Measurements from ENCODE around the gene HHAT.
"Not testable (repeated sequence)": the region's sequence is repeated elsewhere in the genome, so short reads cannot be mapped to it uniquely, and the experiment has no call there.

HHAT gene

GRCh38 chr1:210397252-210397651, 68.5 kb downstream of the HHAT start:
- DNase-seq (ENCODE audit: low read depth in 2 of 2): no peak

GRCh38 chr1:210397681-210398080, 69.0 kb downstream of the HHAT start:
- no peak for DNase-seq (ENCODE audit: low read depth in 2 of 2)

- no peak for DNase-seq (ENCODE audit: low read depth in 2 of 2)
Observed at GRCh38 chr1:210398466-210398865, 69.8 kb downstream of the HHAT start.

DNA sequence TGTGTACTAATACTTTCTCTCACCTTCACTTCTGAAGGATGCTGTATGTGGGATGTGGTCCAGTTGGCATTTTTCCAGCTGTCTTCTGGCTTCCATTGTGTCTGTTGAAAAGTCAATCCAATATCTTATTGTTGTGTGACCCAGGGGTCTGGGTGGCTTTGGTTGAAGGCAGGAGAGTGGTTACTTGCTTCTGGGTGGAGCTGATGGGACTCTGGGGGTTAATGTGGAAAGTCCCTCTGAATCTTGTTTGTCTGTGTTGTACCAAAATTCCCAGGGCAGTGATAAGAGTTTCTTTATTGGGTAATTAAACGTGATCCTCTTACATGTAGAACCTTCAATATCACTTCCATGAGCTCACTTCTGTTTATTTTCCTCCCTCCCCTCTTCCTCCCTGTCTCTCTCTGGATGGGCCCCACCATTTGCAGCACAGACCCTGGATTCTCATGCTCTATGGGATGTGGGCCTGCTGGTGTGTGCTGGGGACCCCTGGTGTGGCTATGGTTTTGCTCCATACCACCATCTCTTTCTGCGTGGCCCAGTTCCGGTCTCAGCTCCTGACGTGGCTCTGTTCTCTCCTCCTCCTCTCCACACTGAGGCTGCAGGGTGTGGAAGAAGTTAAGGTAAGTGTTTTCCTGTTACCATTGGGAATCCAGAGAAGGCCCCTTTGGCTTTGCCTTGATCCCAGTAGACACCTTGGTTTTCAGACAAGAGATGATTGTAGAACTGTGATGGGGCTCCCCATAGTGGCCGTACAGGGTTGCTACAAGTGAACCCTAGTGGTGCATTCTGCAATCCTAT, 71.5 kb downstream of the HHAT start:
- peak; percentile 23 to 25 for DNase-seq (ENCODE audit: low read depth in 2 of 2)

- no peak for DNase-seq (ENCODE audit: low read depth in 2 of 2)
Observed at GRCh38 chr1:210402560-210402959, 73.9 kb downstream of the HHAT start.

- no peak for DNase-seq (ENCODE audit: low read depth in 2 of 2)
Observed at GRCh38 chr1:210405316-210405715, 76.6 kb downstream of the HHAT start.

DNA sequence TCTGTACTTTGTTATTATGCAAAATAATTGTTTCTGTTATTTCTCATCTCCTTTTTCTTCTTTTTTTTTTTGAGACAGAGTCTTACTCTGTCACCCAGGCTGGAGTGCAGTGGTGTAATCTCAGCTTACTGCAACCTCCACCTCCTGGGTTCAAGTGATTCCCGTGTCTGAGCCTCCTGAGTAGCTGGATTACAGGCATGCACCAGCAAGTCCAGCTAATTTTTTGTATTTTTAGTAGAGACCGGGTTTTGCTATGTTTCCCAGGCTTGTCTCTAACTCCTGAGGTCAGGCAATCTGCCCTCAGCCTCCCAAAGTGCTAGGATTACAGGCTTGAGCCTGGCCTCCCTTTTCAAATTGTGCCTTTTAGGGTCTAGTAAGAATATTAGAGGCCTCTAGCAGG, 77.6 kb downstream of the HHAT start:
- DNase-seq (ENCODE audit: low read depth in 2 of 2): not testable (repeated sequence)

- DNase-seq (ENCODE audit: low read depth in 2 of 2): peak; percentile 73 to 75
Observed at GRCh38 chr1:210407207-210407886, 78.6 kb downstream of the HHAT start.

GRCh38 chr1:210407887-210408252, 79.2 kb downstream of the HHAT start:
- DNase-seq (ENCODE audit: low read depth in 2 of 2): no peak

- no peak for DNase-seq (ENCODE audit: low read depth in 2 of 2)
Observed at GRCh38 chr1:210412240-210412639, 83.5 kb downstream of the HHAT start.

DNA sequence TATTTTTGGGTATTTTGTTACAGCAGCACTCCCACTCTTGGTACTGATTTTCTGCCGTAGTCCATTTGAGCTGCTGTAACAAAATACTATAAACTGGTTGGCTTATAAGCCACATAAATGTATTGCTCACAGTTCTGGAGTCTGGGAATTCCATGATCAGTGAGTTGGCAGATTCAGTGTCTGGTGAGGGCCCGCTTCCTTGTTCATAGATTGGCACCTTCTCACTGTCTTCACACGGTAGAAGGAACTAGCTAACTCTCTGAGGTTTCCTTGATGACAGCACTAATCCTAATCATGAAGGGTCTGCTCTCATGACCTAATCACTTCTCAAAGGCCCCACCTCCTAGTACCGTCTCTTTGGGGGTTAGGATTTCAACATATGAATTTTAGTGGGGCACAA, 85.2 kb downstream of the HHAT start:
- no peak for DNase-seq (ENCODE audit: low read depth in 2 of 2)

GRCh38 chr1:210415846-210416448, 87.2 kb downstream of the HHAT start:
- no peak for DNase-seq (ENCODE audit: low read depth in 2 of 2)

- DNase-seq (ENCODE audit: low read depth in 2 of 2): no peak
Observed at GRCh38 chr1:210416681-210417080, 88.0 kb downstream of the HHAT start.

DNA sequence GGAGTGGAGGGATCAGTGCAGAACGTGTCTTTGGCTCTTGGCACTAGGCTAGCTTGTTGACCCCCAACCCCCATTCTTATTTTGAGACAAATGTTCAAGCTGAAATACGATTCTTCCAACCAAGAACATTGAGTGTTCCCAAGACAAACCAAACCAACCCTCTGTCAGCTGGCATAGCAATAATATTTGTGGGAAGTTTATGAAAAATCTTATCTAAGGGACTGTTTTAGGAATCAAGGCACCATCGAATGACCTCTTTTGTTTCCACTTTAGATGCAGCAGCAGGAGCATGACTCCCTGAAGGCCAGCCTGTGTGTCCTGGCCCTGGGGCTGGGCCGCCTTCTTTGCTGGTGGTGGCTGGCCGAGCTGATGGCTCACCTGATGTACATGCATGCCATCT, 89.2 kb downstream of the HHAT start:
- DNase-seq (ENCODE audit: low read depth in 2 of 2): no peak

DNA sequence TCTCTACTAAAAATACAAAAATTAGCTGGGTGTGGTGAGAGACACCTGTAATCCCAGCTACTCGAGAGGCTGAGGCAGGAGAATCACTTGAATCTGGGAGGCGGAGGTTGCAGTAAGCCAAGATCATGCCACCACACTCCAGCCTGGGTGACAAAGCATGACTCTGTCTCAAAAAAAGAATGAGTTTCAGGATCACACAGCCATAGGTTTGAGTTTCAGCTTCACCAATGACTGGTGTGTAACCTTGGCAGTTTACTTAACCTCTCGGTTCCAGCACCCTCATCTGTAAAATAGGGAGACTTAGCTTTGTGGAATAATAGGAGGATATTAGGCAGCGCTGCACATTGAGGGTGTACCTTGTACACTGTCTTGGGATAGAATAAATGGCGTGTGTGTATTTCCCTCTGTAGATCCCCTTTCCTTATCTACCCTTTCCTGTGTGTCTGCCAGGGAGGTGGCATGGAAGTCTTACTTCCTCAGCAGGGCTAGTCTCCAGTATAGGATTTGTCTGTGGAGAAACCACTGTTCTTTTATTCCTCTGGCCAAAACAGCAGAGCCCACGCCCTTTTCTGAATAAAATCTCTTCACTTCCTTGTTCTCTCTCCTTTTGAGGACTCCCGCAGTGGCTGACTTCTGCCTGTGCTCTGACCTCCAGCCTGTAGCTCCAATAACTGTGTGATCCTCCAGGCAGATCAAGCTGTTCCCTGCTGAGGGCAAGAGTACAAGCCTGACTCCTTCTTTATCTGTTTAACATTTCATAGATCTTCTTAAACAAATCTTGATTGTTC, 90.4 kb downstream of the HHAT start:
- no peak for DNase-seq (ENCODE audit: low read depth in 2 of 2)

DNA sequence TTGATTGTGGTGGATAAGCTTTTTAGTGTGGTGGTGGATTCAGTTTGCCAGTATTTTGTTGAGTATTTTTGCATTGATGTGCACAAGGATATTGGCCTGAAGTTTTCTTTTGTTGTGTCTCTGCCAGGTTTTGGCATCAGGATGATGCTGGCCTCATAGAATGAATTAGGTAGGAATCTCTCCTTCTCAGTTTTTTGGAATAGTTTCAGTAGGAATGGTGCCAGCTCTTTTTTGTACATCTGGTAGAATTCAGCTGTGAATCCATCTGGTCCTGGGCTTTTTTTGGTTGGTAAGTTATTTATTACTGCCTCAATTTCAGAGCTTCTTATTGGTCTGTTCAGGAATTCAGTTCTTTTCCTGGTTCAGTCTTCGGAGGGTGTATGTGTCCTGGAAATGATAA, 98.0 kb downstream of the HHAT start:
- not testable (repeated sequence) for DNase-seq (ENCODE audit: low read depth in 2 of 2)

DNA sequence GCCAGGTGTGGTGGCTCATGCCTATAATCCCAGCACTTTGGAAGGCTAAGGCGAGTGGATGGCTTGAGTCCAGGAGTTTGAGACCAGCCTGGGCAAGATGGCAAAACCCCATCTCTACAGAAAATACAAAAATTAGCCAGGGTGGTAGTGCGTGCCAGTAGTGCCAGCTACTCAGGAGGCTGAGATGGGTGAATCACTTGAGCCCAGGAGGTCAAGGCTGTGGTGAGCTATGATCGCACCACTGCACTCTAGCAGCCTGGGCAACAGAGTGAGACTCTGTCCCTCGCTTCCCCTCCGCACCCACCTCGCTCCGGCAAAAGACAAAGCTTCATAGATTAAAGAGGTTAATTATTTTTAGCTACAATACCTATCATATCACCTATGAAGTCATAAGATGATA, 100.0 kb downstream of the HHAT start:
- no peak for DNase-seq (ENCODE audit: low read depth in 2 of 2)

DNA sequence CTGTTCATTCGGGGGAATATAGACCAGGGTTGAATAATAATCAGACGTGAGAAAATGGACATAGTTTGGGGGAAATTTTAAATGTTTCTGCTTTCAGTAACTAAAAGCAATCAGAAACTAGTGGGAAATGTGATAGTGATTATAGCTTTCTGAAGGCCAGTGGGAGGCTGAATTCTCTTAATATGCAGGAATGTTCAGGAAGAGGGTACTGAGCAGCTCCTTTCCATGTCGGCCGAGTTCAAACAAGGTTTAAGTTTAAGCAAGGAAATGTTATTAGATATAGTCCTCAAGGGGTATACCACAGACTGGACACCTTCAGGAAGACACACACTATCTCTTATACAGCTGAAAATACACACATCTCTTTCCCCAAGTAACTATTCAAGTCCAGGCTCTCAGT, 105.5 kb downstream of the HHAT start:
- DNase-seq (ENCODE audit: low read depth in 2 of 2): no peak

DNA sequence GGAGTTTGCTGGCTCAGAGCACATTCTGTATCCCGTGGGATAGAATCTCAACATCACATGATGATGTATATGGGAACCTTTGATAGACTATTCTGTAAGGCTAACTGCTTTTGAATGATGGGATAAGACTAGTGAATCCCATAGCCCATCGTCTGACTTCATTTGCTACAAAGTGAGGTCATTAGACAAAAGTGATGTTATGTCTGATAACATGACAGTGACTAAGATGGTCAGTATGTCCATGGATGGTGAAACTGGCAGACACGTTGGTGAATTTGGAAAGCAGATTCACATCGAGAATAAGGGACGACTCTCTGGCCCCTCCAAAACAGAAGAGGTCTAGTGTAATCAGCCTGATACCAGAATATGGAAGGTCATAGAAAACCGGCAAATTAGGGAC, 108.4 kb downstream of the HHAT start:
- DNase-seq (ENCODE audit: low read depth in 2 of 2): no peak

GRCh38 chr1:210437781-210438180, 109.1 kb downstream of the HHAT start:
- DNase-seq (ENCODE audit: low read depth in 2 of 2): no peak

DNA sequence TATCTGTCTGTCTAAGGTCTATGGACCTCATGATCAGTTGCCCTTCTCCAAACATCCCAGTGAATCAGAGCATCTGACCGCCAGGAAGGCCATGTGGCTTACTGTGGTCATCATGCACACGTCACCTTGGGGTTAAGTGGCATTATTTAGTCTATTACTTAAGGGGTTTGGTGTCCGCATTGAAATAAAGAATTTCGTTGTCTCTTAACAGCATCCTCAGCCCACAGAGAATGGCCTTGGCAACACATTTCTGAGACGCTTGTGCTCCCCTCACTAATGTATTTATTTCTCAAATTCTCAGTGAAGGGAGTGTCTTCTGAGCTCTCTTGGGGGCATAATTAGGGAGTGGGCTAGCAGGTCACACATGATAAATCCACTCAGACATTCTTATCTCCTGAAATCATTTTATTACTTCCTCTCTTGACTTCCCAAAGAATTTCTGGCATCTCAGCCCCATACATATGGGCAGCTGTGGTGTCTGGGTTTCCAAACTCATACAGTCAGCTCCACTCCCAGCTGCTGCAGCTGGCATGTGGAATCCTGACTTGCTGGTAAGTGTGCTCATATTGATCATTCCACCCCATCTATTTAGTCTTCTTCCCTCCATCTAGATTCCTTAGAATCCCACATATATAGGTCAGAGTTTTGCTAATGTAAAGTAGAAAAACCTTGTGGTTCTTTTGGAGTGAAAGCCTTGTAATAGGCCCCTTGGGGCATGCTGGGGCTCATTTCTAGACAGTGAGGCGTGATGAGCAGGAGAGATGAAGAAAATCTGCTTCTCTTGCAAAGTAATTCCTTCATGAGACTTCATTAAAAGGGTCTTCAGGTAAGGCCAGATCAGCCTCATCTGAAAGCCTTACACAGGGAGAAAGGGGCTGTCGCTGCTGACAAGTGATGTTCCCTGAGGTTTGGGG, 110.5 kb downstream of the HHAT start:
- no peak for DNase-seq (ENCODE audit: low read depth in 2 of 2)

All from activated CD4-positive, alpha-beta T cell treated with anti-CD3 and anti-CD28 coated beads for 24 hours (primary cell).